H1 (cell line): Measurements from ENCODE around the gene MTG1. TPM values are rescaled to one million over a fixed set of nuclear protein-coding genes. Genes with fewer than 3 reads are reported as not detected.

Experiments used
- CTCF ChIA-PET: fragments of 300-600 bp; sonication (Branson Sonifier 250); formaldehyde crosslinking; loops from one replicate; lab custom pipeline; 2021; ENCODE audit not compliant: partially characterized antibody; lab: Charles Lee
- POLR2A ChIA-PET: fragments of 300-600 bp; sonication (Branson Sonifier 250); formaldehyde crosslinking; loops from one replicate; lab custom pipeline; 2021; ENCODE audit warnings: inconsistent platforms; ENCODE audit not compliant: partially characterized antibody; lab: Charles Lee
- DNase-seq, 2 experiments: peaks; one replicate each; pipeline versions ENCODE4 v3.0.0 to v3.0.0-alpha.2; 2010 to 2022; ENCODE audit warnings: low spot score in 2 of 2, low read depth in 1 of 2, mixed read lengths in 1 of 2
- FAIRE-seq: peaks from 2 replicates; lab custom pipeline; 2011; peaks lifted over from hg19 to GRCh38; lab: Jason Lieb, UNC
- H2AFZ ChIP-seq: 2 replicates; pipeline ENCODE4 v1.8.1; 2012; ENCODE audit warnings: low read length, inconsistent platforms
- H2AK5ac ChIP-seq: 2 replicates; pipeline ENCODE4 v1.6.1; 2013; ENCODE audit warnings: low read depth, low read length
- H2BK120ac ChIP-seq: replicated peaks from 2 replicates; pipeline ENCODE3; 2013; ENCODE audit warnings: low read depth, low read length, inconsistent platforms
- H2BK12ac ChIP-seq: 2 replicates; pipeline ENCODE4 v1.6.1; 2013; ENCODE audit warnings: low read depth, low read length
- H2BK15ac ChIP-seq: 2 replicates; pipeline ENCODE4 v1.6.1; 2013; ENCODE audit warnings: low read length
- H2BK20ac ChIP-seq: 2 replicates; pipeline ENCODE4 v1.6.1; 2013; ENCODE audit warnings: low read length
- H2BK5ac ChIP-seq: 2 replicates; pipeline ENCODE4 v1.6.1; 2013; ENCODE audit warnings: low read depth, low read length
- H3K14ac ChIP-seq: 2 replicates; pipeline ENCODE4 v1.6.1; 2013; ENCODE audit warnings: inconsistent platforms; ENCODE audit not compliant: insufficient read length
- H3K18ac ChIP-seq: 2 replicates; pipeline ENCODE4 v1.6.1; 2013; ENCODE audit warnings: low read length; ENCODE audit errors: extremely low read depth
- H3K23ac ChIP-seq: 2 replicates; pipeline ENCODE4 v1.6.1; 2013; ENCODE audit warnings: inconsistent platforms; ENCODE audit not compliant: insufficient read length
- H3K23me2 ChIP-seq: 2 replicates; pipeline ENCODE4 v1.6.1; 2013; ENCODE audit warnings: low read depth, low read length
- H3K27ac ChIP-seq: 2 replicates; pipeline ENCODE4 v1.6.1; 2011; ENCODE audit warnings: low read depth, low read length, inconsistent platforms
- H3K27me3 ChIP-seq, 4 experiments: replicated peaks in 1 of 4; 1 replicate in 1 of 4; 2 replicates in 3 of 4; pipeline versions ENCODE4 v1.6.1 to v1.8.1; 2011 to 2013; ENCODE audit warnings: low read length in 3 of 4, mild to moderate bottlenecking in 3 of 4, inconsistent platforms in 2 of 4, mixed read lengths in 2 of 4, moderate library complexity in 1 of 4; ENCODE audit not compliant: control insufficient read depth in 3 of 4, insufficient read depth in 3 of 4; ENCODE audit errors: extremely low read depth in 1 of 4
- H3K36me3 ChIP-seq, 4 experiments: 2 replicates each; pipeline versions ENCODE4 v1.6.1 to v1.8.1; 2011 to 2013; ENCODE audit warnings: mild to moderate bottlenecking in 4 of 4, low read length in 3 of 4, moderate library complexity in 2 of 4, control low read depth in 1 of 4, inconsistent platforms in 1 of 4; ENCODE audit not compliant: insufficient read depth in 4 of 4, control insufficient read depth in 2 of 4
- H3K4ac ChIP-seq: replicated peaks from 2 replicates; pipeline ENCODE3; 2013; ENCODE audit warnings: low read length, low read depth, mixed read lengths, inconsistent platforms; ENCODE audit not compliant: insufficient read length
- H3K4me1 ChIP-seq, 4 experiments: replicated peaks in 1 of 4; 1 replicate in 1 of 4; 2 replicates in 3 of 4; pipeline versions ENCODE4 v1.6.1 to v1.8.1; 2011 to 2013; ENCODE audit warnings: low read length in 3 of 4, inconsistent platforms in 2 of 4, mixed read lengths in 1 of 4; ENCODE audit not compliant: insufficient read depth in 4 of 4, control insufficient read depth in 3 of 4
- H3K4me2 ChIP-seq, 2 experiments: 2 replicates each; pipeline versions ENCODE4 v1.6.1 to v1.8.1; 2011 to 2013; ENCODE audit warnings: low read depth in 2 of 2, low read length in 2 of 2, control low read depth in 1 of 2, inconsistent platforms in 1 of 2, mild to moderate bottlenecking in 1 of 2; ENCODE audit not compliant: insufficient read depth in 1 of 2
- H3K4me3 ChIP-seq, 4 experiments: fragments of 200-600, 300-600 bp in 1 of 4; sonication (generic), shearing (Covaris generic), sonication (Bioruptor Twin) in 1 of 4; 2 replicates each; pipeline versions ENCODE4 v1.5.1 to v1.8.1; 2011 to 2016; ENCODE audit warnings: low read length in 4 of 4, low read depth in 3 of 4, control low read depth in 2 of 4, inconsistent platforms in 2 of 4, mild to moderate bottlenecking in 2 of 4, mixed read lengths in 1 of 4, moderate library complexity in 1 of 4; ENCODE audit not compliant: insufficient read depth in 2 of 4; ENCODE audit errors: extremely low read depth in 1 of 4
- H3K56ac ChIP-seq: replicated peaks from 2 replicates; pipeline ENCODE3; 2013; ENCODE audit warnings: low read depth, mild to moderate bottlenecking, mixed read lengths, low read length, inconsistent platforms; ENCODE audit not compliant: insufficient read length
- H3K79me1 ChIP-seq: 2 replicates; pipeline ENCODE4 v1.6.1; 2013; ENCODE audit warnings: low read depth, low read length, control low read depth
- H3K79me2 ChIP-seq, 2 experiments: 2 replicates each; pipeline versions ENCODE4 v1.6.1 to v1.8.1; 2012 to 2013; ENCODE audit warnings: low read length in 2 of 2, mild to moderate bottlenecking in 2 of 2, inconsistent platforms in 1 of 2; ENCODE audit not compliant: insufficient read depth in 2 of 2, control insufficient read depth in 1 of 2
- H3K9ac ChIP-seq, 4 experiments: replicated peaks in 1 of 4; 1 replicate in 1 of 4; 2 replicates in 3 of 4; pipeline versions ENCODE4 v1.6.1 to v1.8.1; 2011 to 2013; ENCODE audit warnings: low read depth in 3 of 4, low read length in 3 of 4, control low read depth in 2 of 4, mild to moderate bottlenecking in 2 of 4, moderate library complexity in 2 of 4, inconsistent platforms in 1 of 4; ENCODE audit errors: extremely low read depth in 1 of 4
- H3K9me3 ChIP-seq, 2 experiments: 2 replicates each; pipeline versions ENCODE4 v1.6.1 to v1.8.1; 2012 to 2013; ENCODE audit warnings: mild to moderate bottlenecking in 2 of 2, moderate library complexity in 2 of 2, control low read depth in 1 of 2, inconsistent platforms in 1 of 2, low read depth in 1 of 2, low read length in 1 of 2, mixed read lengths in 1 of 2; ENCODE audit not compliant: insufficient read depth in 2 of 2
- H4K20me1 ChIP-seq, 2 experiments: replicated peaks in 1 of 2; 2 replicates each; pipeline versions ENCODE3 to v1.8.1; 2011 to 2013; ENCODE audit warnings: inconsistent platforms in 2 of 2, low read length in 2 of 2, mild to moderate bottlenecking in 1 of 2; ENCODE audit not compliant: insufficient read depth in 2 of 2, control insufficient read depth in 1 of 2
- H4K5ac ChIP-seq: 2 replicates; pipeline ENCODE4 v1.6.1; 2013; ENCODE audit warnings: low read length, low read depth, mixed read lengths, inconsistent platforms; ENCODE audit not compliant: insufficient read length
- H4K8ac ChIP-seq: 2 replicates; pipeline ENCODE4 v1.8.0; 2013; ENCODE audit warnings: mild to moderate bottlenecking, moderate library complexity, low read length, inconsistent platforms; ENCODE audit not compliant: insufficient read depth; ENCODE audit errors: extremely low read depth
- H4K91ac ChIP-seq: replicated peaks from 2 replicates; pipeline ENCODE3; 2013; ENCODE audit warnings: low read length, mixed read lengths, inconsistent platforms; ENCODE audit not compliant: insufficient read length
- HDAC2 ChIP-seq, 2 experiments: fragments of 300-600 bp in 1 of 2; sonication (generic) in 1 of 2; IDR thresholded peaks; 2 replicates each; pipeline ENCODE4 v1.6.1; 2011 to 2012; ENCODE audit warnings: low read depth in 2 of 2, low read length in 2 of 2, mild to moderate bottlenecking in 2 of 2, moderate library complexity in 2 of 2, borderline replicate concordance in 1 of 2, inconsistent platforms in 1 of 2
- RBBP5 ChIP-seq: IDR thresholded peaks from 2 replicates; pipeline ENCODE4 v1.7.1; 2012; ENCODE audit warnings: low read depth, mild to moderate bottlenecking, inconsistent platforms, low read length, moderate library complexity, borderline replicate concordance
- WGBS, 2 experiments: shearing (Covaris generic) in 1 of 2; methylation state at CpG; one replicate each; pipeline versions ENCODE4 v1.1.6 to v1.1.7; 2013 to 2015; ENCODE audit warnings: low lambda C conversion rate in 2 of 2, mixed read lengths in 2 of 2, inconsistent platforms in 1 of 2, low coverage in 1 of 2, missing lambda C conversion rate in 1 of 2; ENCODE audit not compliant: insufficient replicate concordance in 2 of 2, insufficient coverage in 1 of 2, insufficient read length in 1 of 2; ENCODE audit errors: extremely low coverage in 1 of 2, missing lambda C conversion rate in 1 of 2; 5-methylcytosine and 5-hydroxymethylcytosine counted together
- polyA plus RNA-seq, 7 experiments: library from polyadenylated mRNA; depleted of rRNA in 3 of 7; stranded (reverse) in 5 of 7; unstranded in 2 of 7; fragments of >200 nt in 5 of 7; fragments of 200-250 nt in 2 of 7; gene quantifications; 1 replicate in 5 of 7; 2 replicates in 1 of 7; 4 replicates in 1 of 7; pipeline versions ENCODE4 v1.2.1 to v1.2.3, GENCODE V29; 2011 to 2013; ENCODE audit warnings: missing spikeins in 2 of 7, mixed read lengths in 2 of 7
- total RNA-seq: library from RNA; stranded (reverse); fragmentation: NEBNext Ultra II Directional; extraction: Animal tissue kit (Norgen Biotek cat#: 25700); gene quantifications from 2 replicates; pipeline ENCODE4 v1.2.1, GENCODE V29; 2021

Gene MTG1
- total and polyA plus RNA-seq, 2 of the 8 experiments (the other 6 are each of a cell fraction or from before 2014, with no cell fraction given): 56.6 to 81.6 TPM

GRCh38 chr10:133362846-133363245, 31.1 kb upstream of the MTG1 start:
- Histone ChIP-seq H2BK120ac (no peak overlapping the region), H3K4me3 (no peak overlapping the region), H3K14ac (no peak overlapping the region), H3K9ac (no peak overlapping the region), H2BK20ac (no peak overlapping the region), H2BK15ac (no peak overlapping the region), H3K79me2 (no peaks in the 10 kb centered on the region), H3K79me1 (no peaks in the 10 kb centered on the region), H3K56ac (no peak overlapping the region), H3K4me2 (no peak overlapping the region), H3K23me2 (no peaks in the 10 kb centered on the region; the same call in 1 of the 2 replicates), H4K8ac (no peak overlapping the region; the same call in 1 of the 2 replicates), H2BK5ac (no peak overlapping the region), H2AFZ (no peak overlapping the region), H3K9me3 (no peaks in the 10 kb centered on the region), H3K18ac (no peak overlapping the region), H2BK12ac (no peak overlapping the region), H3K4me1 (no peaks in the 10 kb centered on the region), H4K5ac (no peak overlapping the region), H4K91ac (no peak overlapping the region), H2AK5ac (no peak overlapping the region), H3K27me3 (peaks cover 0 to 19% (median 7%) of the 10 kb centered on the region in 4 experiments; a peak in 5 of 7 replicates), H3K23ac (no peak overlapping the region), H3K36me3 (peaks cover 13 to 39% (median 32%) of the 10 kb centered on the region in 4 experiments), H3K4ac (no peak overlapping the region), H4K20me1 (peaks cover 4 to 5% of the 10 kb centered on the region in 2 experiments), H3K27ac (no peak overlapping the region)
- DNase-seq (no peak), FAIRE-seq (no peak)
- ChIA-PET CTCF (interaction anchor here (0.9 to 1.9 kb wide), 4 partner anchors 9 to 49 kb away, joined by 4 to 6 read pairs (median 4); no protein-coding TSS in a partner anchor), POLR2A (interaction anchor here (1.1 to 3.0 kb wide), 2 partner anchors 16 to 19 kb away, joined by 3 to 9 read pairs; partner anchors contain the start of gene PRAP1)
- no peak for TF ChIP-seq HDAC2 (IDR thresholded peaks at IDR 0.05; ENCODE audit: borderline replicate concordance in 1 of 2, low read depth in 2 of 2, low read length in 2 of 2)
- no peak for TF ChIP-seq RBBP5
- 94% methylated on average over 13 of the region's 13 CpGs; no CpG with 5 or more reads in 1 of the 2 experiments for WGBS, 2 experiments
